GM23338 (cell line): ENCODE data around the gene CD3D. TPM values are rescaled to one million over a fixed set of nuclear protein-coding genes. Genes with fewer than 3 reads are reported as not detected.

Experiments
- ATAC-seq: fragments of 200-7000 bp; cut with Tn5 transposase; 3 replicates; pipeline ENCODE4 v1.9.1; 2020
- DNase-seq: peaks from one replicate; pipeline ENCODE4 v3.0.0-alpha.2; 2015; ENCODE audit warnings: low spot score
- H2AFZ ChIP-seq: fragments of 200-600 bp; sonication (generic); 2 replicates; pipeline ENCODE4 v1.8.0; 2016; ENCODE audit warnings: antibody characterized with exemption, mild to moderate bottlenecking, moderate library complexity
- H3F3A ChIP-seq: fragments of 200-600 bp; sonication (generic); replicated peaks from 2 replicates; pipeline ENCODE4 v1.8.0; 2017; ENCODE audit warnings: antibody characterized with exemption, mixed run types, low read depth
- H3K27ac ChIP-seq: fragments of 200-600 bp; sonication (generic); 2 replicates; pipeline ENCODE4 v1.6.1; 2016; ENCODE audit warnings: low read depth
- H3K27me3 ChIP-seq: fragments of 200-600 bp; sonication (generic); 2 replicates; pipeline ENCODE4 v1.8.0; 2016; ENCODE audit warnings: mild to moderate bottlenecking, mixed run types, moderate library complexity; ENCODE audit not compliant: insufficient read depth
- H3K36me3 ChIP-seq: fragments of 200-600 bp; sonication (generic); 2 replicates; pipeline ENCODE4 v1.8.0; 2016; ENCODE audit warnings: mild to moderate bottlenecking; ENCODE audit not compliant: insufficient read depth
- H3K4me1 ChIP-seq: fragments of 200-600 bp; sonication (generic); 2 replicates; pipeline ENCODE4 v1.8.0; 2016; ENCODE audit warnings: mild to moderate bottlenecking, moderate library complexity; ENCODE audit not compliant: insufficient read depth
- H3K4me2 ChIP-seq: fragments of 200-600 bp; sonication (generic); 2 replicates; pipeline ENCODE4 v1.7.1; 2017; ENCODE audit warnings: mixed run types
- H3K4me3 ChIP-seq: fragments of 200-600 bp; sonication (generic); 2 replicates; pipeline ENCODE4 v1.6.1; 2016; ENCODE audit warnings: mixed run types
- H3K79me2 ChIP-seq: fragments of 200-600 bp; sonication (generic); replicated peaks from 2 replicates; pipeline ENCODE4 v1.8.0; 2017; ENCODE audit warnings: mild to moderate bottlenecking; ENCODE audit not compliant: insufficient read depth
- H3K9me2 ChIP-seq: fragments of 200-600 bp; sonication (generic); 2 replicates; pipeline ENCODE4 v1.8.0; 2017; ENCODE audit not compliant: insufficient read depth
- H4K20me1 ChIP-seq: fragments of 200-600 bp; sonication (generic); replicated peaks from 2 replicates; pipeline ENCODE4 v1.8.0; 2017; ENCODE audit warnings: mild to moderate bottlenecking; ENCODE audit not compliant: insufficient read depth
- H3K27ac Mint-ChIP-seq: 2 replicates; pipeline ENCODE4 v1.8.0; 2020; ENCODE audit warnings: inconsistent platforms, mild to moderate bottlenecking, moderate library complexity, mixed read lengths
- H3K27me3 Mint-ChIP-seq: 3 replicates; pipeline ENCODE4 v1.8.0; 2022; ENCODE audit warnings: low read depth, mild to moderate bottlenecking, moderate library complexity, mixed read lengths, inconsistent platforms; ENCODE audit not compliant: insufficient read depth, poor library complexity
- H3K36me3 Mint-ChIP-seq: 3 replicates; pipeline ENCODE4 v1.8.0; 2021; ENCODE audit warnings: low read depth, mild to moderate bottlenecking, inconsistent platforms, moderate library complexity, mixed read lengths
- H3K4me1 Mint-ChIP-seq: 3 replicates; pipeline ENCODE4 v1.8.0; 2020; ENCODE audit warnings: mild to moderate bottlenecking, inconsistent platforms, mixed read lengths
- H3K4me3 Mint-ChIP-seq: 3 replicates; pipeline ENCODE4 v1.8.0; 2021; ENCODE audit warnings: moderate library complexity, mild to moderate bottlenecking, inconsistent platforms, mixed read lengths
- H3K9me3 Mint-ChIP-seq: 3 replicates; pipeline ENCODE4 v1.8.0; 2020; ENCODE audit warnings: moderate library complexity, mild to moderate bottlenecking, inconsistent platforms, mixed read lengths
- CREB1 ChIP-seq: fragments of 250-450 bp; sonication (Bioruptor Pico); IDR thresholded peaks from 2 replicates; pipeline ENCODE4 v1.5.0; 2020; ENCODE audit warnings: low read depth, mild to moderate bottlenecking, moderate library complexity
- JUNB ChIP-seq: IDR thresholded peaks from one replicate; pipeline ENCODE4 v1.6.1; 2016; ENCODE audit warnings: antibody characterized with exemption; ENCODE audit not compliant: unreplicated experiment
- polyA plus RNA-seq: library from polyadenylated mRNA; unstranded; fragments of >200 nt; fragmentation: Nextera tagmentation; extraction: Ambion mirVana; gene quantifications from 2 replicates; pipeline ENCODE4 v1.2.1, GENCODE V29; 2016
- total RNA-seq: library from RNA; depleted of rRNA; stranded (reverse); fragments of >200 nt; shearing (Covaris generic); gene quantifications from 2 replicates; pipeline ENCODE4 v1.2.3, GENCODE V29; 2014
- TF ChIP-seq, protein P1 (sequence below): IDR thresholded peaks from one replicate; pipeline ENCODE4 v1.6.1; 2018; ENCODE audit warnings: antibody characterized with exemption; ENCODE audit not compliant: unreplicated experiment
- TF ChIP-seq, protein P2 (sequence below), 2 experiments: fragments of 200-600 bp in 1 of 2; sonication (generic) in 1 of 2; conservative IDR thresholded peaks; 2 replicates each; pipeline versions ENCODE4 v1.5.1 to v1.6.1; 2016 to 2017; ENCODE audit warnings: antibody characterized with exemption in 2 of 2, low read depth in 2 of 2, mild to moderate bottlenecking in 2 of 2, moderate library complexity in 1 of 2
- TF ChIP-seq, protein P3 (sequence below): fragments of 250-450 bp; sonication (Bioruptor Pico); IDR thresholded peaks from 2 replicates; pipeline ENCODE4 v1.5.0; 2020; ENCODE audit warnings: mild to moderate bottlenecking, moderate library complexity

Gene CD3D
- total and polyA plus RNA-seq, 2 experiments from 2014 or later: not detected

DNA sequence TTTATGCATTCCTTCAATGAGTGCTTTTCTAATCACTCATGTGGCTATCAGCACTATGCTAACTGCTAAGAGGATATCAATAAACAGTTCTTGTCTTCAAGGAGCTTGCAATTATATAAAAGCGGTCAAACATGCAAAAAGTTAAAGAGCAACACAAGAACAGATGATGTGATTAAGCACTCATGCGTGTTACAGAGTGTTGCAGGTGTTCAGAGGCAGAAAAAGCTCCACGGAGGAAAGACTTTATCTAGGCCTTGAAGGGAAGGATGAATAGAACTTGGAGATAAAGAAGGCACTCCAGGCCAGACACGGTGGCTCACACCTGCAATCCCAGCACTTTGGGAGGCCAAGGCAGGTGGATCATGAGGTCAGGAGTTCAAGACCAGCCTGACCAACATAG is 24.4 kb downstream of the CD3D start:
- ATAC-seq: no peak
- no peak overlapping the region for H3K4me3 ChIP-seq
- no peak overlapping the region for H3K27ac ChIP-seq
- peaks cover 7% of the 10 kb centered on the region for H3K27me3 Mint-ChIP-seq
- no peaks in the 10 kb centered on the region for H3K9me3 Mint-ChIP-seq
- H3K36me3 ChIP-seq: no peaks in the 10 kb centered on the region
- H3K27me3 ChIP-seq: peaks cover 17% of the 10 kb centered on the region; the same call in 1 of the 2 replicates
- H3K27ac Mint-ChIP-seq: no peak overlapping the region
- H3K36me3 Mint-ChIP-seq: no peaks in the 10 kb centered on the region
- H3F3A ChIP-seq: peaks cover 9% of the 10 kb centered on the region
- no peak overlapping the region for H3K4me3 Mint-ChIP-seq
- no peaks in the 10 kb centered on the region for H3K79me2 ChIP-seq
- H4K20me1 ChIP-seq: no peaks in the 10 kb centered on the region
- no peaks in the 10 kb centered on the region for H3K9me2 ChIP-seq
- H2AFZ ChIP-seq: no peak overlapping the region
- DNase-seq: no peak
- peaks cover 30% of the 10 kb centered on the region for H3K4me1 Mint-ChIP-seq
- no peak overlapping the region for H3K4me2 ChIP-seq
- peaks cover 23% of the 10 kb centered on the region for H3K4me1 ChIP-seq
- TF ChIP-seq, protein P1, sequence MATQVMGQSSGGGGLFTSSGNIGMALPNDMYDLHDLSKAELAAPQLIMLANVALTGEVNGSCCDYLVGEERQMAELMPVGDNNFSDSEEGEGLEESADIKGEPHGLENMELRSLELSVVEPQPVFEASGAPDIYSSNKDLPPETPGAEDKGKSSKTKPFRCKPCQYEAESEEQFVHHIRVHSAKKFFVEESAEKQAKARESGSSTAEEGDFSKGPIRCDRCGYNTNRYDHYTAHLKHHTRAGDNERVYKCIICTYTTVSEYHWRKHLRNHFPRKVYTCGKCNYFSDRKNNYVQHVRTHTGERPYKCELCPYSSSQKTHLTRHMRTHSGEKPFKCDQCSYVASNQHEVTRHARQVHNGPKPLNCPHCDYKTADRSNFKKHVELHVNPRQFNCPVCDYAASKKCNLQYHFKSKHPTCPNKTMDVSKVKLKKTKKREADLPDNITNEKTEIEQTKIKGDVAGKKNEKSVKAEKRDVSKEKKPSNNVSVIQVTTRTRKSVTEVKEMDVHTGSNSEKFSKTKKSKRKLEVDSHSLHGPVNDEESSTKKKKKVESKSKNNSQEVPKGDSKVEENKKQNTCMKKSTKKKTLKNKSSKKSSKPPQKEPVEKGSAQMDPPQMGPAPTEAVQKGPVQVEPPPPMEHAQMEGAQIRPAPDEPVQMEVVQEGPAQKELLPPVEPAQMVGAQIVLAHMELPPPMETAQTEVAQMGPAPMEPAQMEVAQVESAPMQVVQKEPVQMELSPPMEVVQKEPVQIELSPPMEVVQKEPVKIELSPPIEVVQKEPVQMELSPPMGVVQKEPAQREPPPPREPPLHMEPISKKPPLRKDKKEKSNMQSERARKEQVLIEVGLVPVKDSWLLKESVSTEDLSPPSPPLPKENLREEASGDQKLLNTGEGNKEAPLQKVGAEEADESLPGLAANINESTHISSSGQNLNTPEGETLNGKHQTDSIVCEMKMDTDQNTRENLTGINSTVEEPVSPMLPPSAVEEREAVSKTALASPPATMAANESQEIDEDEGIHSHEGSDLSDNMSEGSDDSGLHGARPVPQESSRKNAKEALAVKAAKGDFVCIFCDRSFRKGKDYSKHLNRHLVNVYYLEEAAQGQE: no peak
- TF ChIP-seq, protein P2, sequence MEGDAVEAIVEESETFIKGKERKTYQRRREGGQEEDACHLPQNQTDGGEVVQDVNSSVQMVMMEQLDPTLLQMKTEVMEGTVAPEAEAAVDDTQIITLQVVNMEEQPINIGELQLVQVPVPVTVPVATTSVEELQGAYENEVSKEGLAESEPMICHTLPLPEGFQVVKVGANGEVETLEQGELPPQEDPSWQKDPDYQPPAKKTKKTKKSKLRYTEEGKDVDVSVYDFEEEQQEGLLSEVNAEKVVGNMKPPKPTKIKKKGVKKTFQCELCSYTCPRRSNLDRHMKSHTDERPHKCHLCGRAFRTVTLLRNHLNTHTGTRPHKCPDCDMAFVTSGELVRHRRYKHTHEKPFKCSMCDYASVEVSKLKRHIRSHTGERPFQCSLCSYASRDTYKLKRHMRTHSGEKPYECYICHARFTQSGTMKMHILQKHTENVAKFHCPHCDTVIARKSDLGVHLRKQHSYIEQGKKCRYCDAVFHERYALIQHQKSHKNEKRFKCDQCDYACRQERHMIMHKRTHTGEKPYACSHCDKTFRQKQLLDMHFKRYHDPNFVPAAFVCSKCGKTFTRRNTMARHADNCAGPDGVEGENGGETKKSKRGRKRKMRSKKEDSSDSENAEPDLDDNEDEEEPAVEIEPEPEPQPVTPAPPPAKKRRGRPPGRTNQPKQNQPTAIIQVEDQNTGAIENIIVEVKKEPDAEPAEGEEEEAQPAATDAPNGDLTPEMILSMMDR (conservative IDR thresholded peaks at IDR 0.05; ENCODE audit: low read depth in 2 of 2): no peak
- TF ChIP-seq, protein P3, sequence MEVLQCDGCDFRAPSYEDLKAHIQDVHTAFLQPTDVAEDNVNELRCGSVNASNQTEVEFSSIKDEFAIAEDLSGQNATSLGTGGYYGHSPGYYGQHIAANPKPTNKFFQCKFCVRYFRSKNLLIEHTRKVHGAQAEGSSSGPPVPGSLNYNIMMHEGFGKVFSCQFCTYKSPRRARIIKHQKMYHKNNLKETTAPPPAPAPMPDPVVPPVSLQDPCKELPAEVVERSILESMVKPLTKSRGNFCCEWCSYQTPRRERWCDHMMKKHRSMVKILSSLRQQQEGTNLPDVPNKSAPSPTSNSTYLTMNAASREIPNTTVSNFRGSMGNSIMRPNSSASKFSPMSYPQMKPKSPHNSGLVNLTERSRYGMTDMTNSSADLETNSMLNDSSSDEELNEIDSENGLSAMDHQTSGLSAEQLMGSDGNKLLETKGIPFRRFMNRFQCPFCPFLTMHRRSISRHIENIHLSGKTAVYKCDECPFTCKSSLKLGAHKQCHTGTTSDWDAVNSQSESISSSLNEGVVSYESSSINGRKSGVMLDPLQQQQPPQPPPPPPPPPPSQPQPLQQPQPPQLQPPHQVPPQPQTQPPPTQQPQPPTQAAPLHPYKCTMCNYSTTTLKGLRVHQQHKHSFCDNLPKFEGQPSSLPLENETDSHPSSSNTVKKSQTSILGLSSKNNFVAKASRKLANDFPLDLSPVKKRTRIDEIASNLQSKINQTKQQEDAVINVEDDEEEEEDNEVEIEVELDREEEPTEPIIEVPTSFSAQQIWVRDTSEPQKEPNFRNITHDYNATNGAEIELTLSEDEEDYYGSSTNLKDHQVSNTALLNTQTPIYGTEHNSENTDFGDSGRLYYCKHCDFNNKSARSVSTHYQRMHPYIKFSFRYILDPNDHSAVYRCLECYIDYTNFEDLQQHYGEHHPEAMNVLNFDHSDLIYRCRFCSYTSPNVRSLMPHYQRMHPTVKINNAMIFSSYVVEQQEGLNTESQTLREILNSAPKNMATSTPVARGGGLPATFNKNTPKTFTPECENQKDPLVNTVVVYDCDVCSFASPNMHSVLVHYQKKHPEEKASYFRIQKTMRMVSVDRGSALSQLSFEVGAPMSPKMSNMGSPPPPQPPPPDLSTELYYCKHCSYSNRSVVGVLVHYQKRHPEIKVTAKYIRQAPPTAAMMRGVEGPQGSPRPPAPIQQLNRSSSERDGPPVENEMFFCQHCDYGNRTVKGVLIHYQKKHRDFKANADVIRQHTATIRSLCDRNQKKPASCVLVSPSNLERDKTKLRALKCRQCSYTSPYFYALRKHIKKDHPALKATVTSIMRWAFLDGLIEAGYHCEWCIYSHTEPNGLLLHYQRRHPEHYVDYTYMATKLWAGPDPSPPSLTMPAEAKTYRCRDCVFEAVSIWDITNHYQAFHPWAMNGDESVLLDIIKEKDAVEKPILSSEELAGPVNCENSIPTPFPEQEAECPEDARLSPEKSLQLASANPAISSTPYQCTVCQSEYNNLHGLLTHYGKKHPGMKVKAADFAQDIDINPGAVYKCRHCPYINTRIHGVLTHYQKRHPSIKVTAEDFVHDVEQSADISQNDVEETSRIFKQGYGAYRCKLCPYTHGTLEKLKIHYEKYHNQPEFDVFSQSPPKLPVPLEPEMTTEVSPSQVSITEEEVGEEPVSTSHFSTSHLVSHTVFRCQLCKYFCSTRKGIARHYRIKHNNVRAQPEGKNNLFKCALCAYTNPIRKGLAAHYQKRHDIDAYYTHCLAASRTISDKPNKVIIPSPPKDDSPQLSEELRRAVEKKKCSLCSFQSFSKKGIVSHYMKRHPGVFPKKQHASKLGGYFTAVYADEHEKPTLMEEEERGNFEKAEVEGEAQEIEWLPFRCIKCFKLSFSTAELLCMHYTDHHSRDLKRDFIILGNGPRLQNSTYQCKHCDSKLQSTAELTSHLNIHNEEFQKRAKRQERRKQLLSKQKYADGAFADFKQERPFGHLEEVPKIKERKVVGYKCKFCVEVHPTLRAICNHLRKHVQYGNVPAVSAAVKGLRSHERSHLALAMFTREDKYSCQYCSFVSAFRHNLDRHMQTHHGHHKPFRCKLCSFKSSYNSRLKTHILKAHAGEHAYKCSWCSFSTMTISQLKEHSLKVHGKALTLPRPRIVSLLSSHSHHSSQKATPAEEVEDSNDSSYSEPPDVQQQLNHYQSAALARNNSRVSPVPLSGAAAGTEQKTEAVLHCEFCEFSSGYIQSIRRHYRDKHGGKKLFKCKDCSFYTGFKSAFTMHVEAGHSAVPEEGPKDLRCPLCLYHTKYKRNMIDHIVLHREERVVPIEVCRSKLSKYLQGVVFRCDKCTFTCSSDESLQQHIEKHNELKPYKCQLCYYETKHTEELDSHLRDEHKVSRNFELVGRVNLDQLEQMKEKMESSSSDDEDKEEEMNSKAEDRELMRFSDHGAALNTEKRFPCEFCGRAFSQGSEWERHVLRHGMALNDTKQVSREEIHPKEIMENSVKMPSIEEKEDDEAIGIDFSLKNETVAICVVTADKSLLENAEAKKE (CRISPR knock-in tag): no peak
- TF ChIP-seq JUNB (no peak), CREB1 (CRISPR knock-in tag) (no peak)
